CD14-positive monocyte (primary cell): Measurements from ENCODE around the gene TMEM50A. TPM values are rescaled to one million over a fixed set of nuclear protein-coding genes. Genes with fewer than 3 reads are reported as not detected.
"Not testable (repeated sequence)": the region's sequence is repeated elsewhere in the genome, so short reads cannot be mapped to it uniquely, and the experiment has no call there.

ENCODE experiments used
- DNase-seq, 3 donors: peaks; one replicate each; pipeline ENCODE4 v3.0.0-alpha.2; 2011 to 2022
- H2AFZ ChIP-seq: 2 replicates; pipeline ENCODE4 v1.6.0; 2012; ENCODE audit warnings: mild to moderate bottlenecking, low read depth, low read length, inconsistent platforms; ENCODE audit not compliant: insufficient read depth, poor library complexity, severe bottlenecking
- H3K27ac ChIP-seq, 2 donors: 1 replicate in 1 of 2; 2 replicates in 1 of 2; pipeline ENCODE4 v1.5.1; 2012 to 2013; ENCODE audit warnings: low read length in 2 of 2, control low read depth in 1 of 2, inconsistent platforms in 1 of 2, low read depth in 1 of 2, mild to moderate bottlenecking in 1 of 2
- H3K27me3 ChIP-seq, 2 donors: one replicate each; pipeline versions ENCODE4 v1.6.0 to v1.6.1; 2011 to 2013; ENCODE audit warnings: low read length in 2 of 2; ENCODE audit not compliant: control insufficient read depth in 2 of 2, insufficient read depth in 2 of 2
- H3K36me3 ChIP-seq, 2 donors: replicated peaks in 1 of 2; 1 replicate in 1 of 2; 2 replicates in 1 of 2; pipeline versions ENCODE4 v1.5.1 to v1.6.1; 2012 to 2013; ENCODE audit warnings: low read length in 2 of 2, control low read depth in 1 of 2, inconsistent platforms in 1 of 2, mild to moderate bottlenecking in 1 of 2; ENCODE audit not compliant: insufficient read depth in 2 of 2, control insufficient read depth in 1 of 2
- H3K4me1 ChIP-seq, 2 donors: 1 replicate in 1 of 2; 2 replicates in 1 of 2; pipeline versions ENCODE4 v1.5.1 to v1.6.1; 2012 to 2013; ENCODE audit warnings: low read length in 2 of 2, control low read depth in 1 of 2, inconsistent platforms in 1 of 2, mild to moderate bottlenecking in 1 of 2, moderate library complexity in 1 of 2; ENCODE audit not compliant: insufficient read depth in 2 of 2, control insufficient read depth in 1 of 2
- H3K4me2 ChIP-seq: replicated peaks from 2 replicates; pipeline ENCODE3; 2012; ENCODE audit warnings: low read length, moderate library complexity, mild to moderate bottlenecking; ENCODE audit not compliant: poor library complexity, severe bottlenecking; ENCODE audit errors: extremely low read depth
- H3K4me3 ChIP-seq, 3 experiments: fragments of 200-600 bp in 1 of 3; sonication (generic) in 1 of 3; replicated peaks in 1 of 3; 1 replicate in 2 of 3; 2 replicates in 1 of 3; pipeline ENCODE4 v1.5.1; 2011 to 2013; ENCODE audit warnings: low read length in 3 of 3, mild to moderate bottlenecking in 3 of 3, control low read depth in 2 of 3, low read depth in 2 of 3, inconsistent platforms in 1 of 3, moderate library complexity in 1 of 3
- H3K79me2 ChIP-seq: 2 replicates; pipeline ENCODE4 v1.6.0; 2012; ENCODE audit warnings: mild to moderate bottlenecking, control low read depth, inconsistent platforms, low read length, moderate library complexity; ENCODE audit not compliant: insufficient read depth
- H3K9ac ChIP-seq: 2 replicates; pipeline ENCODE4 v1.6.0; 2017; ENCODE audit warnings: low read length, mild to moderate bottlenecking; ENCODE audit not compliant: insufficient read depth, poor library complexity, severe bottlenecking
- H3K9me3 ChIP-seq, 2 donors: replicated peaks in 1 of 2; 1 replicate in 1 of 2; 2 replicates in 1 of 2; pipeline versions ENCODE4 v1.5.1 to v1.6.1; 2012 to 2013; ENCODE audit warnings: low read length in 2 of 2, control low read depth in 1 of 2; ENCODE audit not compliant: control insufficient read depth in 1 of 2, insufficient read depth in 1 of 2
- H4K20me1 ChIP-seq: 2 replicates; pipeline ENCODE4 v1.6.0; 2012; ENCODE audit warnings: mild to moderate bottlenecking, low read length, control low read depth, moderate library complexity; ENCODE audit not compliant: insufficient read depth
- H3K27ac Mint-ChIP-seq, 7 donors: one replicate each; pipeline ENCODE4 v1.8.0; 2020; ENCODE audit warnings: mild to moderate bottlenecking in 7 of 7, mixed read lengths in 7 of 7, moderate library complexity in 6 of 7, inconsistent platforms in 2 of 7
- H3K27me3 Mint-ChIP-seq, 3 donors: one replicate each; pipeline ENCODE4 v1.8.0; 2021 to 2022; ENCODE audit warnings: low read depth in 3 of 3, mild to moderate bottlenecking in 3 of 3, mixed read lengths in 3 of 3, moderate library complexity in 3 of 3, inconsistent platforms in 1 of 3
- H3K36me3 Mint-ChIP-seq, 2 donors: one replicate each; pipeline ENCODE4 v1.8.0; 2020; ENCODE audit warnings: mixed read lengths in 2 of 2, inconsistent platforms in 1 of 2, mild to moderate bottlenecking in 1 of 2
- H3K4me1 Mint-ChIP-seq: one replicate; pipeline ENCODE4 v1.8.0; 2020; ENCODE audit warnings: mild to moderate bottlenecking, mixed read lengths
- H3K4me3 Mint-ChIP-seq, 2 donors: one replicate each; pipeline ENCODE4 v1.8.0; 2020; ENCODE audit warnings: mild to moderate bottlenecking in 2 of 2, mixed read lengths in 2 of 2, moderate library complexity in 1 of 2
- H3K9me3 Mint-ChIP-seq, 7 donors: one replicate each; pipeline ENCODE4 v1.8.0; 2020 to 2022; ENCODE audit warnings: mixed read lengths in 7 of 7, mild to moderate bottlenecking in 6 of 7, moderate library complexity in 6 of 7, inconsistent platforms in 2 of 7
- WGBS: methylation state at CpG from one replicate; pipeline ENCODE4 v1.1.5; 2013; ENCODE audit warnings: missing lambda C conversion rate; ENCODE audit not compliant: insufficient coverage; 5-methylcytosine and 5-hydroxymethylcytosine counted together
- intact Hi-C, 2 donors: fragments of 100-400 bp; cut with micrococcal nuclease; formaldehyde crosslinking; loops; one replicate each; pipeline versions ENCODE4 v1.15.0 to v1.15.1; 2023
- polyA plus RNA-seq, 3 donors: library from polyadenylated mRNA; depleted of rRNA in 1 of 3; unstranded in 2 of 3; stranded (reverse) in 1 of 3; fragments of 300-500 nt in 2 of 3; fragments of >200 nt in 1 of 3; fragmentation: Illumina TruSeq in 2 of 3; gene quantifications; 1 replicate in 2 of 3; 2 replicates in 1 of 3; pipeline ENCODE4 v1.2.3, GENCODE V29; 2012 to 2021
- TF ChIP-seq, protein P1 (sequence below): fragments of 200-600 bp; IDR thresholded peaks from one replicate; pipeline ENCODE4 v1.8.0; 2022; ENCODE audit warnings: antibody characterized with exemption, mild to moderate bottlenecking

The TMEM50A gene
- polyA plus RNA-seq, 3 donors: 61.1 to 305 (median 277) TPM

DNA sequence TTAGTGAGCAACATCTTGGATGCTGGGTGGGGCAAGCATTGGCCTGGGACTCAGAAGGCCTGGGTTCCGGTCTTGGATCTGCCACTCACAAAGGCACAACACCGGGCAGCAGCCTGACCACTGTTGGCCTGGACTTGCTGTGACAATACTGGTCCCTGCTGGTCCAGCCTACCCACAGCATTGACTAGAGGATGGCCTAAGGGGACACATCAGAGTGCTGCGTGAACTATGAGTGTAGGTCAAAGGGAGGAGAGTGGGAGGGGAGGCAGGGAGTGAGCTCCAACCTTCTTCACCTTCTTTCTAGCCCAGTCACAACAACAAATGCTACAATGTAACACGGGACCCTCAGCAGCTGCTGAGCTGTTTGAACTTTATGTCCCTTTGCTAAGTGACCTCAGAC, 31.1 kb downstream of the TMEM50A start:
- no peaks in the 10 kb centered on the region for H4K20me1 ChIP-seq
- Mint-ChIP-seq H3K27ac (peak overlapping the region in 4 of 7 donors; percentile 68 to 82 (median 76)), H3K27me3 (peaks cover 0 to 3% (median 0%) of the 10 kb centered on the region in 3 donors), H3K36me3 (no peaks in the 10 kb centered on the region), H3K4me1 (peaks cover 12% of the 10 kb centered on the region), H3K9me3 (no peaks in the 10 kb centered on the region), H3K4me3 (no peak overlapping the region)
- DNase-seq: no peak
- no peak overlapping the region for H2AFZ ChIP-seq
- no peaks in the 10 kb centered on the region for H3K79me2 ChIP-seq
- 65% methylated on average over 2 of the region's 4 CpGs for WGBS
- H3K4me1 ChIP-seq: peaks cover 5 to 9% of the 10 kb centered on the region in 2 donors
- H3K27me3 ChIP-seq: no peaks in the 10 kb centered on the region
- H3K4me2 ChIP-seq: no peak overlapping the region
- TF ChIP-seq, protein P1, sequence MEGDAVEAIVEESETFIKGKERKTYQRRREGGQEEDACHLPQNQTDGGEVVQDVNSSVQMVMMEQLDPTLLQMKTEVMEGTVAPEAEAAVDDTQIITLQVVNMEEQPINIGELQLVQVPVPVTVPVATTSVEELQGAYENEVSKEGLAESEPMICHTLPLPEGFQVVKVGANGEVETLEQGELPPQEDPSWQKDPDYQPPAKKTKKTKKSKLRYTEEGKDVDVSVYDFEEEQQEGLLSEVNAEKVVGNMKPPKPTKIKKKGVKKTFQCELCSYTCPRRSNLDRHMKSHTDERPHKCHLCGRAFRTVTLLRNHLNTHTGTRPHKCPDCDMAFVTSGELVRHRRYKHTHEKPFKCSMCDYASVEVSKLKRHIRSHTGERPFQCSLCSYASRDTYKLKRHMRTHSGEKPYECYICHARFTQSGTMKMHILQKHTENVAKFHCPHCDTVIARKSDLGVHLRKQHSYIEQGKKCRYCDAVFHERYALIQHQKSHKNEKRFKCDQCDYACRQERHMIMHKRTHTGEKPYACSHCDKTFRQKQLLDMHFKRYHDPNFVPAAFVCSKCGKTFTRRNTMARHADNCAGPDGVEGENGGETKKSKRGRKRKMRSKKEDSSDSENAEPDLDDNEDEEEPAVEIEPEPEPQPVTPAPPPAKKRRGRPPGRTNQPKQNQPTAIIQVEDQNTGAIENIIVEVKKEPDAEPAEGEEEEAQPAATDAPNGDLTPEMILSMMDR: no peak
- H3K27ac ChIP-seq: peak overlapping the region in 1 of 2 donors; percentile 41
- H3K9me3 ChIP-seq: no peaks in the 10 kb centered on the region
- no peaks in the 10 kb centered on the region for H3K36me3 ChIP-seq
- H3K4me3 ChIP-seq: no peak overlapping the region
- intact Hi-C loops: no loop called here
- no peak overlapping the region for H3K9ac ChIP-seq

DNA sequence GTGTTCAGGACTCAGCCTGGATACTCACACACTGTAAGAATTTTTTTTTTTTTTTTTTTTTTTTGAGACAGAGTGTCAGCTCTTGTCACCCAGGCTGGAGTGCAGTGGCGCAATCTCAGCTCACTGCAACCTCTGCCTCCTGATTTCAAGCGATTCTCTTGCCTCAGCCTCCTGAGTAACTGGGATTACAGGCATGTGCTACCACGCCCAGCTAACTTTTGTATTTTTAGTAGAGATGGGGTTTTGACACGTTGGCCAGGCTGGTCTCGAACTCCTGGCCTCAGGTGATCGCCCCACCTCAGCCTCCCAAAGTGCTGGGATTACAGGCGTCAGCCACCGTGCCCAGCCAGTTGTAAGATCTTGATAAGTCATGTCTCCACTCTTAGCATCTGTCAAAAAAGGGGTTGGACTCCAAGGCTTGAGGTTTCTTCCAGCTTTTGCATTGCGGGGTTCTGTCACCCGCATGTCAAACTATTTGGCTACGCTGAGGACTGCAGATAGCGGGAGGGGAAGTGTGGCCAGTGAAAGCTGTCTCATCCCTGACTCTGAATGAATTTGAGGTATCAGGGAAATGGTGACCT, 31.6 kb downstream of the TMEM50A start:
- not testable (repeated sequence) for H3K27me3 Mint-ChIP-seq
- peak overlapping the region; percentile 26 to 87 (median 71) for H3K27ac Mint-ChIP-seq

DNA sequence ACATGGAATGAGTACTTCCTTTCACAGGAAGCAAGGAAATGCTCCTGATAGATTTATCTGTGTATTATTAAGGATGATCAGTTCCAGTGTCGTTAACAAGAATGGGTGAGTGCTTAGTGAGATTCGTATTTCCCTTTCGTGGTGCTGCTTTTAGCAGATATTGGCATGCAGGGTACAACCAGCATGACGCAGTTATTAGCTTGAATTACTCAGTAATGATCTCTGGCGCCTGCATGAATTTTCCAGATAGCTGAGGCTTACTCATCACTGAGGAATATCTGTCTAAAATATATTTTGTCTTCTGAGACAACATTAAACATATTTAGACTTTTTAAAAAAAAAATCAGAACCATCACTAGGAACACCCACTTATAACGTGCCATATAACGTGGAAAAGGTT, 33.6 kb downstream of the TMEM50A start:
- H3K4me1 ChIP-seq, H3K27ac ChIP-seq, H3K9ac ChIP-seq, H3K27me3 ChIP-seq, H3K36me3 Mint-ChIP-seq, intact Hi-C loops, H3K4me3 ChIP-seq, H3K27ac Mint-ChIP-seq, H3K9me3 ChIP-seq, H3K36me3 ChIP-seq, DNase-seq, H3K27me3 Mint-ChIP-seq, H3K4me3 Mint-ChIP-seq, H3K4me2 ChIP-seq, H3K9me3 Mint-ChIP-seq, H2AFZ ChIP-seq, H3K79me2 ChIP-seq, H4K20me1 ChIP-seq: not testable (repeated sequence)
- 96% methylated on average over 4 of the region's 7 CpGs for WGBS
- H3K4me1 Mint-ChIP-seq: peaks cover 12% of the 10 kb centered on the region

More for the DNA sequence above, 31.6 kb downstream of the TMEM50A start:
- H4K20me1 ChIP-seq, H3K4me3 Mint-ChIP-seq, intact Hi-C loops, H3K27me3 ChIP-seq, H3K36me3 Mint-ChIP-seq, H3K36me3 ChIP-seq, H3K4me1 ChIP-seq, H3K27ac ChIP-seq, H3K4me3 ChIP-seq, H3K9ac ChIP-seq, H2AFZ ChIP-seq, H3K9me3 Mint-ChIP-seq, H3K4me2 ChIP-seq, H3K79me2 ChIP-seq, H3K9me3 ChIP-seq: not testable (repeated sequence)
- H3K4me1 Mint-ChIP-seq: peaks cover 12% of the 10 kb centered on the region
- WGBS: 68% methylated on average over 3 of the region's 12 CpGs
- DNase-seq: peak in 1 of 3 donors; percentile 18

DNA sequence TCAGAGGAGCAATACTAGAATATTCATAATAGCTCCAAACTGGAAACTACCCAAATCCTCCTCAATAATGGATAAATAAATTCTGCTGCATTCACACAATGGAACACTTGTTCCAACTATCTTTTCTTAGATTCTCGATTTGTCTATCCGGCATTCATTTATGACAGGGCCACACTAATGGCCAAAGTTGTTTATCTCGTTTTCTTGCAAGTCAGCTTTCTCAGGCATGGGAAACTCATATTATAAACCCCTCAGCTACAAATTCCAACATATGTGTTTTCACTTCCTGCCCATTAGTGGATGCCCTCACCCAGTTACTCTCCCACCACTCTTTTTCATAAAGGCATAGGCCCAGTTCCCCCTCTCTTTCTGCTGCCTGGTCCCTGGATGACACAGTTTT, 40.2 kb downstream of the TMEM50A start:
- H3K4me2 ChIP-seq, H3K9me3 ChIP-seq, H3K27me3 Mint-ChIP-seq, H3K36me3 ChIP-seq, H3K36me3 Mint-ChIP-seq, H3K4me1 ChIP-seq, H3K4me3 ChIP-seq, H4K20me1 ChIP-seq, H3K9me3 Mint-ChIP-seq, H3K4me1 Mint-ChIP-seq, H3K79me2 ChIP-seq, H2AFZ ChIP-seq, DNase-seq, H3K4me3 Mint-ChIP-seq, H3K9ac ChIP-seq, H3K27ac ChIP-seq, intact Hi-C loops, H3K27me3 ChIP-seq, H3K27ac Mint-ChIP-seq: not testable (repeated sequence)
- 89% methylated on average over 3 of the region's 3 CpGs for WGBS
